HL-60 (cell line): ENCODE data around the gene INSYN1.

ENCODE experiments used
- DNase-seq, 2 experiments: peaks; one replicate each; pipeline ENCODE4 v3.0.0-alpha.2; 2010 to 2020; ENCODE audit warnings: low read depth in 1 of 2, low spot score in 1 of 2
- H3K27ac ChIP-seq: fragments of 250-450 bp; sonication (Bioruptor Pico); replicated peaks from 2 replicates; pipeline ENCODE4 v1.5.1; 2020; ENCODE audit warnings: mild to moderate bottlenecking, moderate library complexity
- H3K27me3 ChIP-seq: fragments of 250-450 bp; sonication (Bioruptor Pico); 2 replicates; pipeline ENCODE4 v1.5.1; 2021; ENCODE audit warnings: mild to moderate bottlenecking, moderate library complexity; ENCODE audit not compliant: insufficient read depth, poor library complexity, severe bottlenecking
- H3K4me3 ChIP-seq: replicated peaks from 2 replicates; pipeline ENCODE4 v1.5.1; 2011; ENCODE audit warnings: mild to moderate bottlenecking, control low read depth, low read length; ENCODE audit not compliant: insufficient read depth
- CTCF ChIP-seq: IDR thresholded peaks from one replicate; pipeline ENCODE4 v1.5.1; 2011; ENCODE audit warnings: low read length, control low read depth, inconsistent platforms; ENCODE audit not compliant: insufficient read depth
- GABPA ChIP-seq: IDR thresholded peaks from 2 replicates; pipeline ENCODE4 v1.6.1; 2012; ENCODE audit warnings: low read depth
- POLR2AphosphoS5 ChIP-seq: IDR thresholded peaks from 2 replicates; pipeline ENCODE4 v1.6.1; 2012; ENCODE audit warnings: low read depth
- REST ChIP-seq: IDR thresholded peaks from 2 replicates; pipeline ENCODE4 v1.6.1; 2012; ENCODE audit warnings: low read depth; ENCODE audit not compliant: insufficient replicate concordance
- SPI1 ChIP-seq: IDR thresholded peaks from 2 replicates; pipeline ENCODE4 v1.6.1; 2012; ENCODE audit warnings: low read depth, mild to moderate bottlenecking, borderline replicate concordance

INSYN1 gene

GRCh38 chr15:73760330-73761329, 7.5 kb upstream of the INSYN1 start:
- TF ChIP-seq SPI1 (no peak), POLR2AphosphoS5 (no peak), GABPA (no peak), REST (no peak), CTCF (no peak)
- H3K27ac ChIP-seq: no peak overlapping the region
- no peak for DNase-seq
- no peak overlapping the region for H3K4me3 ChIP-seq
- H3K27me3 ChIP-seq: peaks cover 7% of the 10 kb centered on the region

- H3K27me3 ChIP-seq: peaks cover 13% of the 10 kb centered on the region
- DNase-seq: no peak
- no peak overlapping the region for H3K27ac ChIP-seq
- no peak overlapping the region for H3K4me3 ChIP-seq
- TF ChIP-seq GABPA: no peak
- TF ChIP-seq POLR2AphosphoS5: no peak
- no peak for TF ChIP-seq REST
- no peak for TF ChIP-seq CTCF
- no peak for TF ChIP-seq SPI1
Measured at GRCh38 chr15:73758461-73758860, 5.3 kb upstream of the INSYN1 start.

- Histone ChIP-seq H3K27me3 (peaks cover 13% of the 10 kb centered on the region), H3K4me3 (no peak overlapping the region), H3K27ac (no peak overlapping the region)
- TF ChIP-seq REST (no peak), CTCF (no peak), SPI1 (no peak), GABPA (no peak), POLR2AphosphoS5 (no peak)
- no peak for DNase-seq
Measured at GRCh38 chr15:73757571-73757970, 4.4 kb upstream of the INSYN1 start.
